ENCODE results near the gene MKNK1.

The MKNK1 gene

DNA sequence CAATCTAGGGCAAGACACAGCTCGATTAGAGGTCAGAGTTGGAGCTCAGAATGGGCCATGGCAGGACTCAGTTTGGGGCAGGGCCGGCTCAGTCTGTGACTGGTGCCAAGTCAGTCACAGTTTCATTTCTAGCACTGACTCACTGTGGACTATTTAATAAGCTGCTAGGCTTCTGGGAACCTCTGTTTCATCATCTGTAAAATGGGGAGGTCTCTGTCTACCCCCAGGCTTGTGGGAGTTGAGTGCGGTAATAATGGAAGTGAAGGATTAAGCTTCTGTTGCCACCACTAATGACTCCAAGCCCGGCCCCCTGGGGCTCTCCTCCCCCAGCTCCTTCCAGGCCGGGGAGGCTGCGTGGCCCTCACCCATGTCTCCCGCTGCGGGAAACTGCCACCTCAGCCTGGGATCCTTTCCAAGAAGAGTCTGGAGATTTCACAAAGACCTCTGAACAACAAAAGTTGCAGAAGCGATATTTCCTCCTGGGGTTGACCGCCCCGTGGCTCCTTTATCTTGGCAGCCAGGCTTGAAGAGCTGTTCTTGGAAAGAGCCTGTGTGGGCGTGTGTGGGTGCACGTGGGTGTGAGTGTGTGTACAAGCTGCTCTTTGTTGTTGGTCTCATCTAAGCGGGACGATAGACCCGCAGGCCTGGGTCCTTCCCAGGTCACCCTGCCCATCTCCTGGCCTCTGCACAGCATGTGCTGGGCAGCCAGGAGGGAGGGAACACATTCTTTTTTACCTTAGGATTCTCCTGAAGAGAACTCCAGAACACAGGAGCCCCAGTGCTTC lies 81.7 kb downstream of the MKNK1 start:
- DNase-seq (ENCODE audit: low read depth): peak; percentile 38

DNA sequence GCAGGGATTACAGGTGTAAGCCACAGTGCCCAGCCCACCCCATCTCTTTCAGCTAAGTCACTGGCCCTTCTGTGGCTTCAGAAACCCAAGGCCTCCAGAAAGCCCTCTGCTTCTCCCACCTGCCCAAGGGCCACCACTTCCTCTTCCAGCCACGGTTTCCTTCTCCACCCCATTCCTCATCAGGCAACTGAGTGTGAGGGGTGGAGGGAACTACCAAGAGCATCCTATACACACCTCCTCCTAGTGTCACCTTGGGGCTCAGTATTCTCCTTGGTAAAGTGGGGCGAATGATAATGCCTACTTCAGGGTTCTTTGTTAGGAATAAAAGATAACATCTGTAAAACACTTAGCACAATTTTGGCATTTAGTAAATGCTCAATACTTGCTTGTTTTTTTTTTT lies 82.7 kb downstream of the MKNK1 start:
- DNase-seq (ENCODE audit: low read depth): no peak

DNA sequence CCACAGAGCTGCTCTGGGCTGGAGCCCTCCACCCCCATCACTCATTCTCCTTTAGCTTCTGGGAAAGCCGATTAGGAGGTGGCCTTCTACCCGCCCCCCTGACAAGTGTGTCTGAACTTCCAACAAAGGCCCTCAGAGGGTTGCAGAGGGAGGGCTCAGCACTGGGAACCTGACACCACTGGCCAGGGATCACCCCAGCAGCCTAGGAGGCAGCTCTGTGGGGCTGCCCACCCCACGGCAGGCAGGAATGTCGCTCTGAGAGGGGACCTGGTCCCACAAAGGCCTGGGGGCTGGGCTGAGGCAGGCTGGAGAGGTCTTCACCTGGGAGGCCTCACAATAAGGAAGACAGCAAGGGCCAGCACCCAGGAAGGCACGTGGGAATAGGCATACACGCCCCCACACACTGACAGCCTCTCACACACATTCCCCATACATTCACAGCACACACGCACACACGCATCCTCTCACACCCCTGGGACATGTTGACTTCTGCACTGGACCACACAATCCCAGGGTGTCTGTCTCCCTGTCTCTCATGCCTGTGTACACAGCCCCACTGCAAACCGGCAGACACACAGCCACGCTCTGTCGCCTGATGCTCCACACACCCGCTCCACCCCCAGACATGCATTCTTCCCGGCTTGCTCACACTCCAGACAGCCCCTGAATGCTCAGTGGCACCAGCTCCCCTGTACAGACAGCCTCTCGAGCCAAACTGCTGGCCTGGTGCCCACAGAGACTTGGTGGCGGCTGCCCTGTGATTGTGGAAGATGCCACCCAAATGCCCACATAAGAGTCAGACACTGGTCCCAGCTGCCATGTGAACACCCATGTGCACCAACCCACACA lies 83.8 kb downstream of the MKNK1 start:
- peak; percentile 86 for DNase-seq (ENCODE audit: low read depth)

DNA sequence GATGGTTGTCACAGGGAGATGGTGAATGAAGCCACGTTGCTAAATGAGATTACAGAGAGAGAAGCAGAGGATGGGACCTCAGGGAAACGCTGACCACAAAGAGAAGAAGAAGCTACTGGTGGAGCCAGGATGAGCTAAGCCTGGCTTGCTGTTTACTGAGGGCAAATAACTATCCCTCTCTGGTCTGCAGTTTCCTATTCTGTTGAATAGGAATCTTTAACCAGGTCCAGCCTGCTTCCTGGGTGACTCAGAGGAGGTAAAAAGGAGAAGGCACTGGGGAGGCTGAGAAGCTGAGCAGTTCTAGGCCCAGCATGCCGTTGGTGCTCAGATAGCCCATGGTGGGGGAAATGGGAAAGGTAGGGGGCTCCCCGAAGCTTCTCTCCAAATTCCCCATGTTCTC lies 84.9 kb downstream of the MKNK1 start:
- DNase-seq (ENCODE audit: low read depth): peak; percentile 37

DNA sequence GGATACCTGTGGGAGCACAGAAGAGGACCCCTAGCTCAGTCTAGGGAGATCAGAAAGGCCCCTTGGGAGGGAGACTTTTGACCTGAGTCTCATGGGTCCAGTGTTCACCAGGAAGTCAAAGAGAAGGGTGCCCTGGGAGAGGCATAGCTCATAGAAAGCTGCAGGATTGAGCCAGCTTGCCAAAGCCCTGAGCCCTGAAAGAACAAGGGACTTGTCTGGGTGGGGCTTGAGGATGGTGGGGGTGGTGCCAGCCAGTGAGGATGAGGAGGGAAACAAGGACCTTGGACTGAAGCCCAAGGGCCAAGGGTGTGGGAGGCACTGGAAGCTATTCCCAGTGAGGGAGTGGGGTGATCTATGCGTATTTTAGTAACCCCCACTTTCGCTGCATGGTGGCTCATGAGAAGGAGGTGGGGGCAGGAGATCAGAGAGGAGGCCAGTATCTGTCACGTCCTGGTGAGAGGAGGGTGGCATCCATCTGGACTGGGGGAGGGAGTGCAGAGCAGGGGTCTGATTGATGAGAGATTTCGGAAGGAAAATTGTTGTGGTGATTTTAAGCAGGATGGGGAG lies 86.1 kb downstream of the MKNK1 start:
- DNase-seq (ENCODE audit: low read depth): no peak

DNA sequence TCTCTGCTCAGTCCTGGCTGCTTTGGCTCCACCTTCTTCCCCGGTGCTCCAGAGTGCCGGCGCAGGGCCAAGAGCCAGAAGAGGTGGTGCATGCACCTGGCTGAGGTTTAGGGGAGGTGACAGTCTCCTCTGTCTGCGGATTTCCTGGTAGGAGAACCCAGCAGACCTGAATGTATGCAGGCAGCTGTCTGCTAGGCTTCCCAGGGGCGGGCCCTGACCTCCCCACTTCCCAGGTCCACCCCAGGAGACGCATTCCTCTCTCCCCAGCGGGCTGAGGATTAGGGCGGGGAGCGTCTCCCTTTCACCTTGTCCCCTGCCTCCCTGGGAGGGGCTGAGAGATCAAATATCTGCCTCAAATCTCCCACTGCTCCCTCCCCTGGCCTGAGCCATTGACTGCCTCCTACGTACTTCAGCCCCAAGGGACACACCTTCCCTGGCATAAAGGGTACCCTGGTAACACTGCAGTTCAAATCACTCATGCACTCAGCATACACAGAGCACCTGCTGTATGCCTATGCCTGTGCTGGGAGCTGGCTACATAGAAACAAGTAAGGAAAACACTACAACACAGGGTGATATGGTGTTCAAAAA lies 87.0 kb downstream of the MKNK1 start:
- no peak for DNase-seq (ENCODE audit: low read depth)

DNA sequence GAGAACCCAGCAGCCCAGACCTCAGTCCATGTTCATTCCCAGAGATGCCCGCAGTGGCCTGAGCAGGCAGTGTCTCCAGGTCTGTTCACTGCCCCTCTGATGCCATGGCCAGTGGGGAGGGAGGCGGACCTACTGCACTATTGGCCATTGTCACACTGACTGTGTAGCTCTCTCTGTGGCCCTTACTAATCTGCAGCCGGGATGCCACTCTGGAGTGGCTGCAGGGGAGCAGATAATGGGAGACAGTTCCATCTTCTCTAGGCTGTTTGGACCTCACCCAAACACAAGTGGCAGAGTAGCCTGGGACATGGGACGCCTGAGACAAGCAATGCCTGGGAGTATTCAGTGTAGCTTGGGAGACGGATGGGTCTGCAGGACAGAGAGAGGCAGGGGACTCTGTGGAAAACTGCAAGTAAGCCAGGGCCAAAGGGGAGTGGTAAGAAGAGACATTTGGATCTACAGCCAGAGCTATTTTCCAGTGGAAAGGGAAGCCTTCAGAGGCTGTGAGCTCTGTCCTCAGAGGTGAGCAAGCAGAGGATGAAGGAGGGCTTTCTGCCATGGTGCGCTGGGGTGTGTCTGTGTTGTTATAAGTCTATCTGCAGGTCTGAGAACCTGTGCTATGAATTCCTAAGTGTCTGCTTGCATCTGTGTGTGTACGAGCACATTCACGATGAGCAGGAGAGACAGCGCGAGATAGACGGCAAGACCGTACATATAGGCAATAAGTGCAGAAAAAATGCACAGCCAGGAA lies 87.7 kb downstream of the MKNK1 start:
- no peak for DNase-seq (ENCODE audit: low read depth)

DNA sequence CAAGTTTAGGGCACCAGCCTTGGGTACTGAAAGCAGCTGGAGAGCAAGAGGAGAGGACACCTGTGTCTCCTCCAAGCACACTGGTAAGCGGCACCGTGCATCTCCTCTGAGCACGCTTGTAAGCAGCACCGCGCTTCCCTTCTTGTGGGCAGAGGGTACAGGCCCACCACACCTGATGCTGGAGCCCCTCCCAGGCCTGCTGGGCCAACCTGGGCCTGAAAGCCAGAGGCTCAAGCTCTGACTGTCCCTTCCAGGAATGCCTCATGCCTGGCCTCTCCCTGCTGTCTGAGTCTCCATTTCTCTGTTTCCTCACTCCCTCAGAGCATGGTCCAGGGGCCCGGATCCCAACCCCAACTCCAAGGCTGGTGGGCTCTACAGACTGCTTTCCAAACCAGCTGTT lies 88.5 kb downstream of the MKNK1 start:
- DNase-seq (ENCODE audit: low read depth): no peak

DNA sequence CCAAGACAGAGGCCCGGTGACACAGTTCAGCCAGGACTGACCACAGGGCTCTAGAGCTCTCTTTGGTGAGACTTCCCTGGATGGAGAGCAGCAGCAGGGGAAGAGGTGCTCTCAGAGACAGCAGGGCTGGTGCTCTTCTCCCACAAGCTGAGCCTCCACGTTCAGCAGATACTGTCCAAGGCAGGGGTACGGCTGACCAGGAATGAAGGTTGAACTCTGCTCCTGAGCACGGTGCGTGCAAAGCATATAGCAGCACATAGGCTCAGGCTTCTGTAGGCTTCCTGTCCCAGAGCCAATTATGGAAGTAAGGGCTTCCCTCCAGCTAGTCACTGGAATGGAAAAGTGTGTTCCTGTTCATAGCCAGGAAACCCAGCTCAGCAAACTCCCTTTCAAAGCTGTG lies 90.5 kb downstream of the MKNK1 start:
- no peak for DNase-seq (ENCODE audit: low read depth)

DNA sequence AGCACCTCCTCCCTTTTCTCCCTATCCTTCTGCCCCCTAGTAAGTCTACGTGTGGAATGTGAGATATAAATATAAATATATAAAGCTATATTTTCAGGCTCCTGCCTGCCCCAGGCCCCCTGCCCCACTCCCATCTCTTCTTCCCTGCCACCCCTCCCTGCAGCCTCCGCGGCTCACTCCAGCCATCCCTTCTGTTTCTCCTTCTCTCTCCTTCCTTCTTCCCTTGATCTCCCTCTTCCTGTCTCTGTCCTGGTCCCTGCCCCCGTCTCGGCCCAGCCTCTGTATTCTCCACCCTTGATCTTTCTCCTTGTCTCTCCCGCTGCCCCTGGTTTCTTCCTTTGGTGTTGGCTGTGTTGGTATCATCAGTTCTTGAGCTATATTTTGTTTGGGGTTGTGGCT lies 91.3 kb downstream of the MKNK1 start:
- DNase-seq (ENCODE audit: low read depth): no peak

DNA sequence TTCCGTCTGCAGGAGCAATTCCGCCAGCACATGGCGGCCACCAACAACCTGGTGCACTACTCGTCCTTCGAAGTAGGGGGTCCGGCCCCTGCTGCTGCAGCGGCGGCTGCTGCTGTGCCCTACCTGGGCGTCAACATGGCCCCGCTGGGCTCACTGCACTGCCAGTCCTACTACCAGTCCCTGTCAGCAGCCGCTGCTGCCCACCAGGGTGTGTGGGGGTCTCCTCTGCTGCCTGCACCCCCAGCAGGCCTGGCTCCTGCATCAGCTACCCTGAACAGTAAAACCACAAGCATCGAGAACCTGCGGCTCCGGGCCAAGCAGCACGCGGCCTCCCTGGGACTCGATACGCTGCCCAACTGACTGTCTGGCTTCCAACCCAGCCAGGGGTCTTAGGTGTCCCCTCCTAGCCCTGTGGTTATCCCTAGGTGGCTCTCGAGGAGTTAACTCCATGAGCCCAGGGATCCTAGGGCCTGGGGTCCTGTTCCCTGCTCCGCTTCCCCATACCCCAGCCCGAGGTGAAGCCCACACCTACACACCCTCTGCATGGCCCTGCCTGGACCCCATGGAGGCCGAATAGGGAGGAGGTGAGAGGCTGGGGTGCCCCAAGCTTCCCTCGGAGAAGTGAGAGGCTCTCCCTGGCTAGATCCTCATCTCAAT lies 91.8 kb downstream of the MKNK1 start:
- DNase-seq (ENCODE audit: low read depth): no peak

DNA sequence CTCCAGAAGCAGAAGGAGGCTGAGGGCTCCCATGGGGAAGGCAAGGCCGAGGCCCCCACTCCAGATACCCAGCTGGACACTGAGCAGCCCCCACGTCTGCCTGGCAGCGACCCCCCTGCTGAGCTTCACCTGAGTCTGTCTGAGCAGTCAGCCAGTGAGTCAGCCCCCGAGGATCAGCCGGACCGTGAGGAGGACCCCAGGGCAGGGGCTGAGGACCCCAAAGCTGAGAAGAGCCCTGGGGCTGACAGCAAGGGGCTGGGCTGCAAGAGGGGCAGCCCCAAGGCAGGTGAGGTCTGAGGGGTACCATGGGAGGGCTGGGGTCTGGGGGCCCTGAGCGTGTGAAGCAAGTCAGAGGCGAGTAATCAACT lies 93.1 kb downstream of the MKNK1 start:
- no peak for DNase-seq (ENCODE audit: low read depth)

DNA sequence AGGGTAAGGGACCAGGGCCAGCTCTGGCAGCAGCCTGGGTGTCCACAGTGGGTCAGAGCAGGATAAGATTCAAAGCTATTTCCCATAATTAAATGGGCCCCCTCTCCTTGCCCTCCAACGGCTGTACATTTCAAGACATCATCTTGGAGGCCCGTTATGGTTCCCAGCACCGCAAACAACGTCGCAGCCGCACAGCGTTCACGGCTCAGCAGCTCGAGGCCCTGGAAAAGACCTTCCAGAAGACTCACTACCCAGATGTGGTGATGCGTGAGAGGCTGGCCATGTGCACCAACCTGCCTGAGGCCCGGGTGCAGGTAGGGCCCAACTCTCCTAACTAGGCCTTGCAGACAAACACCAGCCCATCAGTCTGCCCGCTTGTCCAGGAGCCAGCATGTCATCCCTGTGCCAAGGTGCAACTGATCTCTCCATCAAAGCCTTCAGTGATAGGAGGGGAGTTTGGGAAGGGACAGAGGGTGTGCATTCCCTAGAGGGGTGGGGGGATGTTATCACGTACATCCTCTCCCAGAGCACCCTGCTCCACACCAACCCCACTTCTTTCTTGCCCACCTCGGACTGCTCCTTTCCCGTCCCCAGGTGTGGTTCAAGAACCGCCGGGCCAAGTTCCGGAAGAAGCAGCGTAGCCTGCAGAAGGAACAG lies 93.6 kb downstream of the MKNK1 start:
- DNase-seq (ENCODE audit: low read depth): no peak

DNA sequence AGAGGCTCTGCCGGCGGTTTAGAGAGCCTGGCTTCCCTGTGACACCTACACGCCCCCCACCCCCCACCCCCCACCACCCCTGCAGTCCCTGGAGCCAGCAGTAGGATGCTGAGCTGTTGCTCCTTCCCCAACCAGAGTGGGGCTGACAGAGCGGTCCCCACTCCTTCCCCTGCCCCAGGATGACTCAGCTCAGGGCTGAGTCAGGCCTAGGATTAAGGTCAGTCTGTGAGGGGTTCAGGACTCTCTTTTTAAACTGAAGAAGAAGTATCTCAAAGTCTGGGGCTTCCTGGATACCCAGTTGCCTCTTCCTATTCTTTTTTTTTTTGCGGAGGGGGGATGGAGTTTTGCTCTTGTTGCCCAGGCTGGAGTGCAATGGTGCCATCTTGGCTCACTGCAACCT lies 95.3 kb downstream of the MKNK1 start:
- DNase-seq (ENCODE audit: low read depth): peak; percentile 69
